ACC112 (cell line): Measurements from ENCODE around the gene SLC39A13.
"Not testable (repeated sequence)": the region's sequence is repeated elsewhere in the genome, so short reads cannot be mapped to it uniquely, and the experiment has no call there.

Experiments
- H2AFZ ChIP-seq: fragments of 200-600 bp; sonication (generic); one replicate; pipeline ENCODE4 v1.6.0; 2017; ENCODE audit warnings: antibody characterized with exemption, low read length; ENCODE audit not compliant: unreplicated experiment
- H3K27ac ChIP-seq: fragments of 200-600 bp; sonication (generic); 2 replicates; pipeline ENCODE4 v1.5.1; 2014; ENCODE audit warnings: low read depth, mild to moderate bottlenecking, antibody characterized with exemption, low read length, moderate library complexity
- H3K27me3 ChIP-seq: fragments of 200-600 bp; sonication (generic); 2 replicates; pipeline ENCODE4 v1.6.1; 2014; ENCODE audit warnings: mild to moderate bottlenecking, antibody characterized with exemption, low read length, moderate library complexity, mixed read lengths; ENCODE audit not compliant: insufficient read depth
- H3K36me3 ChIP-seq: fragments of 200-600 bp; sonication (generic); 2 replicates; pipeline ENCODE4 v1.6.1; 2016; ENCODE audit warnings: mild to moderate bottlenecking, antibody characterized with exemption, low read length, moderate library complexity, mixed read lengths; ENCODE audit not compliant: insufficient read depth
- H3K4me1 ChIP-seq: fragments of 200-600 bp; sonication (generic); one replicate; pipeline ENCODE4 v1.6.1; 2016; ENCODE audit warnings: low read length, mixed read lengths; ENCODE audit not compliant: insufficient read depth, unreplicated experiment, control insufficient read depth
- H3K4me3 ChIP-seq: fragments of 200-600 bp; sonication (generic); 2 replicates; pipeline ENCODE4 v1.5.1; 2014; ENCODE audit warnings: mild to moderate bottlenecking, low read depth, low read length
- H3K79me2 ChIP-seq: fragments of 200-600 bp; sonication (generic); one replicate; pipeline ENCODE4 v1.6.0; 2016; ENCODE audit warnings: low read length; ENCODE audit not compliant: control insufficient read depth, unreplicated experiment, insufficient read depth

Gene SLC39A13

DNA sequence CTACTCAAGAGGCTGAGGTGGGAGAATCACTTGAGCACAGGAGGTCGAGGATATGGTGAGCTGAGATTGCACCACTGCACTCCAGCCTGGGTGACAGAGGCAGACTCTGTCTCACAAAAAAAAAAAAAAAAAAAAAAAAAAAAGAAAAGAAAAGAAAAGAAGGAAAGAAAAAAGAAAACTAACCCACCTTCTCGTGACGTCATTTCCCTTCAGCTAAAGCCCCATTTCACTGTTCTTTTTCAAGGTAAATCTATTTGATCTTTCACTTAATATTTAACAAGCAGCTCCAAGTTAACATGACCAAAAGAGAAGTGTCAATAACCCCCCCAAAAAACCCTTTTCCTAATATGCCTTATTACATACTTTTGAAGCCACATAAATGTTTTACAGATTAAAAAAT, 35.4 kb downstream of the SLC39A13 start:
- H3K4me1 ChIP-seq, result no peaks in the 10 kb centered on the region
- no peak overlapping the region for H3K4me3 ChIP-seq
- H3K27me3 ChIP-seq, result no peaks in the 10 kb centered on the region
- no peaks in the 10 kb centered on the region for H3K79me2 ChIP-seq
- H3K36me3 ChIP-seq, result no peaks in the 10 kb centered on the region
- no peak overlapping the region for H2AFZ ChIP-seq
- H3K27ac ChIP-seq, result no peak overlapping the region

DNA sequence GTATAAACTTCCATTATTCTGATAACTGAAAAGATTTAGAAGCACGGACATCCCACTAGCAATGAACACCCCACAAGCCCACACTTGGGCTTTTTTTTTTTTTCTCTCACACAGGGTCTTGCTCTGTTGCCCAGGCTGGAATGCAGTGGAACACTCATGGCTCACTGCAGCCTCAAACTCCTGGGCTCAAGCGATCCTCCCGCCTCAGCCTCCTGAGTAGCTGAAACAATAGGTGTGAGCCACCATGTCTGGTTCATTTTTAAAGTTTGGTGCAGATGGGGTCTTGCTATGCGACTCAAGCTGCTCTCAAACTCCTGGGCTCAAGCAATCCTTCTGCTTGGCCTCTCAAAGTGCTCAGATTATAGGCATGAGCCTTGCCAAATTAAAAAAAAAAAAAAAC, 37.5 kb downstream of the SLC39A13 start:
- Histone ChIP-seq H3K27me3 (no peaks in the 10 kb centered on the region), H3K36me3 (no peaks in the 10 kb centered on the region), H3K4me3 (no peak overlapping the region), H2AFZ (no peak overlapping the region), H3K27ac (no peak overlapping the region), H3K79me2 (no peaks in the 10 kb centered on the region), H3K4me1 (no peaks in the 10 kb centered on the region)

DNA sequence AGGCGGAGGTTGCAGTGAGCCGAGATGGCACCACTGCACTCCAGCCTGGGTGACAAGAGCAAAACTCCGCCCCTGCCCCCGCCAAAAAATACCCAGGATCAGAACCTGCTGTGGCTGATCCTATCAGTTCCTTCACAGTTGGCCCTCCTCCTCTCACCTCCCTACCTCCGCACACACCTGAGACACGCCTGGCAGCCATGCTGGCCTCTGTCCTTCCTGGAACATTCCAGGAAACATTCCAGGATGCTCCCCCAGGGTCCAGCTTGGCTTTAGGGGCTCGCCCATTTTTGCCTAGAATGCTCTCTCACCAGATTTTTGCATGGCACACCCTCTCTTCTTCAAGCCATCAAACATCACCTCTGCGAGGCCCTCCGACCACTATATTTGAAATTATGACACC, 38.4 kb downstream of the SLC39A13 start:
- Histone ChIP-seq H3K27me3 (no peaks in the 10 kb centered on the region), H3K27ac (no peak overlapping the region), H3K36me3 (no peaks in the 10 kb centered on the region), H3K4me3 (no peak overlapping the region), H2AFZ (no peak overlapping the region), H3K4me1 (no peaks in the 10 kb centered on the region), H3K79me2 (no peaks in the 10 kb centered on the region)

DNA sequence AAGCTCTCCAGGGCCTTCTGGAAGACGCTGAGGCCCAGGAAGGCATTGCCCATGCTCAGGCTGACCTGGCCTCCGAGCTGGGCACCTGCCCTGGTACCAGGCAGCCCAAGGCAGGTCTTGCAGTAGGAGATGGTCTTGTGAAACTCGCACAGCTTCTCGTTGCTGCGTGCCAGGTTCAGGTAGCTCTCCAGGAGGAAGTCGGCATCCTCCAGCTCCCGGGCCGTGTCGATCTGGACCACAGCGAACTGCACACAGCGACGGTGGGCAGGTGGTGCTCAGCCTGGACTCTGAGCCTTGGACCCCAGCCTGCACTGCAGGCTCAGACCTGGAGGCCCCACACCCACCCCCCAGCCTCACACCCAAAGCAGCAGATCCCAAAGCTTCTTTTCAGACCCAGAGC, 39.5 kb downstream of the SLC39A13 start:
- no peak overlapping the region for H3K4me3 ChIP-seq
- H3K79me2 ChIP-seq, result no peaks in the 10 kb centered on the region
- H3K4me1 ChIP-seq, result no peaks in the 10 kb centered on the region
- no peak overlapping the region for H2AFZ ChIP-seq
- no peak overlapping the region for H3K27ac ChIP-seq
- no peaks in the 10 kb centered on the region for H3K27me3 ChIP-seq
- H3K36me3 ChIP-seq, result no peaks in the 10 kb centered on the region

DNA sequence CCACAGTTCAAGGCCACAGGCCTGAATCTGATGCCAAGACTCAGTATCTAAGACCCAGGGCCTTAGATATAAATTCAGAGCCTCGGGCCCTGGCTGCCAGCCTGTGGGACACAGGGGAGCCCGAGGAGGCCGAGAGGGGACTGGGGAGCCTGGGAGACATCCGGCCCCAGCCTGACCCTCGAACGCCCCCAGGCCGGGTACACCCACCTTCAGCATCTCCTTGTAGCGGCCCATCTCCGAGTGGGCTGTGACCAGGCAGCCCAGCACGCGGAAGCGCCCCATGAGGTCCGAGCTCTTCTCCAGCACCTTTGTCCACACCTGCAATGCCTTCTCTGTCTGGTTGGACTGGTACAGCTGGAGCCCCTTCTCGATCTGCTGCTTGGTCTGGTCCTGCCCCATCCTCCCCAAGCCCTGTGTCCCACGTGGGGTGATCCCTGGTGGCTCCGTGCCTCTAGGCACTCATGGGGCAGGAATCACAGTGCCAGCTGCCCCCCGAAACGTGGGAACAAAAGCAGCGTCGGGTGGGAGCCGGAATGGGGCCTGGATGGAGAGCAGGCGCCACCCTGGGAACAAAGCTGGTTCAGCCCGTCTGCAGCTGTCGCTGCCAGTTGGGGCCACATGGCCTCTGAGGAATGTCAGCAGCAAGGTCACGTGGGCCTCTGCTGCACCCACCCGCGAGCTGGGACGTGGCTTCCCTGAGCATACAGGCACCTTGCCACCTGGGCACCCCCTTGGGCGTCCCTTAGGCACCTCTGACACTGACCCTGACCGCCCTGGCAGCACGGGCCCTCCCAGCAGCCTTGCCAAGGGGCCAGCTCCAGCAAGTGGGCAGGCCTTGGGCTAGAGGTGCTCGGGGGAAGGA, 40.4 kb downstream of the SLC39A13 start, which contains the start of gene RAPSN:
Gene RAPSN, minus strand, starts transcription at position 571 of the 862 bp plus-strand sequence. Its CDS starts 172 bp downstream, at position 399.
- H2AFZ ChIP-seq, result no peak within 1 kb of the TSS
- no peaks in the 10 kb centered on the region for H3K36me3 ChIP-seq
- no peaks in the 10 kb centered on the region for H3K4me1 ChIP-seq
- no peaks in the 10 kb centered on the region for H3K79me2 ChIP-seq
- H3K4me3 ChIP-seq, result no peak within 1 kb of the TSS
- H3K27me3 ChIP-seq, result no peaks in the 10 kb centered on the region
- no peak within 1 kb of the TSS for H3K27ac ChIP-seq

DNA sequence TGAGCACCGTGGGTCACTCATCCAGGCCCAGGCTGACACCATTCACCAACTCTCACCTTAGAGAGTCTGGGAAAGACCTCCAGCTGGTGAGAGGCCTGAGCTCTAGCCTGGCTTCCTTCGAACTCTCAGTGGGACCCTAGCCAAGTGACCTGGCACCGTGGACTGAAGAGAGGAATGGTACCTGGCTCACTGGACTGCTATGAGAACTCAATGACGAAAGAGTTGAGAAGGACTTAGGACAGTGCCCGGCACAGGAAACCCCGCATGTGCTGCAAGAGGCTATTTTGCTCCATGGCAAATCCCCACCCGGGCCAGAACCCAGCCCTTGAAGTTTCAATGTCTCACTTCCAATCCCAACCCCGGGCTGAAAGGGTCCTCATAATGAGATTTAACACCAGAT, 41.2 kb downstream of the SLC39A13 start:
- Histone ChIP-seq H3K4me3 (no peak overlapping the region), H3K27me3 (no peaks in the 10 kb centered on the region), H3K79me2 (no peaks in the 10 kb centered on the region), H3K4me1 (no peaks in the 10 kb centered on the region), H3K36me3 (no peaks in the 10 kb centered on the region), H3K27ac (no peak overlapping the region), H2AFZ (no peak overlapping the region)

DNA sequence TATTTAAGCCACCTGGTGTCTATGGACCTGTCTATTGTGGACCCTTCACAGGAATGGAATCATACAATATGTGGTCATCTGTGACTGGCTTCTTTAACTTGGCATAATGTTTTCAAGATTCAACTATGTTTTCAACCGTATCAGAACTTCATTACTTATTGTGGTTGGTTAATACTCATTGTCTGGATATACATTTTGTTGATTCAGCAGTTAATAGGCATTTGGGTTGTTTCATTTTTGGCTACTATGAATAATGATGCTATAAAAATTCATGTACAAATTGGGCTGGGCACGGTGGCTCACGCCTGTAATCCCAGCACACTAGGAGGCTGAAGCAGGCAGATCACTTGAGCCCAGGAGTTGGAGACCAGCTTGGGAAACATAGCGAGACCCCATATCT, 43.0 kb downstream of the SLC39A13 start:
- no peaks in the 10 kb centered on the region for H3K79me2 ChIP-seq
- H3K4me3 ChIP-seq, result no peak overlapping the region
- no peaks in the 10 kb centered on the region for H3K4me1 ChIP-seq
- no peak overlapping the region for H2AFZ ChIP-seq
- H3K36me3 ChIP-seq, result no peaks in the 10 kb centered on the region
- no peak overlapping the region for H3K27ac ChIP-seq
- H3K27me3 ChIP-seq, result no peaks in the 10 kb centered on the region

DNA sequence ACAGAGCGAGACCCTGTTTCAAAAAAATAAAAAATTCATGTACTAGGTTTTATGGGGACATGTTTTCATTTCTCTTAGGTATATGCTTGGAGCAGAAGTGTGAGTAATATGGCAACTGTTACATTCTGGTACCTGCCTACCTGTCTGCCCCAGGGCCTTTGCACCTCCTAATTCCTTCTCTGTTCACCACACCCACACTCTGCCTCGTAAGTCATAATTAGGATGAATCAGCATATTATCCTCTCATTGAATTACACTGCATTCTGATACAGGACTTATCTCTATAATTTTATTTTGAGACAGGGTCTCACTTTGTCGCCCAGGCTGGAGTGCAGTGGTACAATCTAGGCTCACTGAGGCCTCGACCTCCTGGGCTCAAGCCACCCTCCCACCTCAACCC, 43.6 kb downstream of the SLC39A13 start:
- no peak overlapping the region for H2AFZ ChIP-seq
- no peaks in the 10 kb centered on the region for H3K36me3 ChIP-seq
- no peak overlapping the region for H3K27ac ChIP-seq
- H3K4me1 ChIP-seq, result no peaks in the 10 kb centered on the region
- H3K4me3 ChIP-seq, result no peak overlapping the region
- no peaks in the 10 kb centered on the region for H3K27me3 ChIP-seq
- no peaks in the 10 kb centered on the region for H3K79me2 ChIP-seq

DNA sequence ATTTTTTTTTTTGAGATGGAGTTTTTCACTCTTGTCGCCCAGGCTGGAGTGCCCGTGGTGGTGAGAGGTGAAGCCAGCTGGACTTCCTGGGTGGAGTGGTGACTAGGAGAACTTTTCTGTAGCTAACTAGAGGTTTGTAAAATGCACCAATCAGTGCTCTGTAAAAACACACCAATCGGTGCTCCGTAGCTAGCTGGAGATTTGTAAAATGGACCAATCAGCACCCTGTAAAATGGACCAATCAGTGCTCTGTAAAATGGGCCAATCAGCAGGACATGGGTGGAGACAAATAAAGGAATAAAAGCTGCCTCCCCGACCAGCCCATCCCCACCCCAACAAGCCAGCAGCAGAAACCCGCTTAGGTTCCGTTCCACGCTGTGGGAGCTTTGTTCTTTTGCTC, 45.0 kb downstream of the SLC39A13 start:
- Histone ChIP-seq H3K27me3 (no peaks in the 10 kb centered on the region), H3K4me1 (no peaks in the 10 kb centered on the region), H3K4me3 (no peak overlapping the region)

DNA sequence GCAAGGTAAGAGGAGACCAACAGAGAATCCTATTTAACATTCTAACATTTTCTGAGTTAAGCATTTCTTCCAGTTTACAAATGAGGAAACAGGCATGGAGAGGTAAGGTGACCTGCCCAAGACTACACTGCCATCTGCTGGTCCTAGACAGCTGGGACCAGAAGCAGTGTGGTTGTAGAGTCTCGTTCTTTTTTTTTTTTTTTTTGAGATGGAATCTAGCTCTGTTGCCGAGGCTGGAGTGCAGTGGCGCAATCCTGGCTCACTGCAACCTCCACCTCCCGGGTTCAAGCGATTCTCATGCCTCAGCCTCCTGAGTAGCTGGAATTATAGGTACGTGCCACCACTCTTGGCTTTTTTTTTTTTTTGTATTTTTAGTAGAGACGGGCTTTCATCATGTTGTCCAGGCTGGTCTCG, 45.9 kb downstream of the SLC39A13 start:
- not testable (repeated sequence) for H3K36me3 ChIP-seq, H2AFZ ChIP-seq, H3K4me1 ChIP-seq, H3K27me3 ChIP-seq, H3K4me3 ChIP-seq, H3K27ac ChIP-seq, H3K79me2 ChIP-seq

More for the DNA sequence above, 45.0 kb downstream of the SLC39A13 start:
- Histone ChIP-seq H3K36me3 (no peaks in the 10 kb centered on the region), H3K79me2 (no peaks in the 10 kb centered on the region), H2AFZ (no peak overlapping the region), H3K27ac (no peak overlapping the region)

DNA sequence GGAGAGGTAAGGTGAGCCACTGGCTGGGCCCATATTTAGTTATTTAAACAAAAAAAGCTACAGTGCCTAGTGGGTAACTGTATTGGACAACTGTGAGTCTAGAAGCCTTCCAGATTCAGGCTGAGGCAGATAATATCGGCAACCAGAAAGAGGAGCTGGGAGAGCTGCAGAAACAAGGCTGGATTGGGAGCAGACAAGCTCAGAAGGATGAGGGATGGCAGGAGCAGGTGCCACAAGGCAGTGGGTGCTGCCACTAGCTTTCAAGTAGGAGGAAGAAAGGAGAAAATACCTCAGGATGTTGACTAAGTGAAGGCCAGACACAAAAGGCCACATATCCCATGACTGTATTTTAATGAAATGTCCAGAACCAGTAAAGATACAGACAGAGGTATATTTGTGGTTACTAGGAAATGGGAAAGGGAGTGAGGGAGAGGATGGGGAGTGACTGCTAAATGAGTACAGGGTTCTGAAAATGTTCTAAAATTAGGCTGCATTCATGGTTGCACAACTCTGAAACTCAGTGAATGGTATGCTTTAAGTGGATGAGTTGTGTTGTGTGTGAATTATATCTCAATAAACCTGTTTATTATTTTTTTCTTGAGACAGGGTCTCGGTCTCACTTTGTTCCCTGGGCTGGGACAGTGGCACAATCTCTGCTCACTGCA, 52.3 kb downstream of the SLC39A13 start:
- no peaks in the 10 kb centered on the region for H3K36me3 ChIP-seq
- peaks cover 18% of the 10 kb centered on the region for H3K79me2 ChIP-seq
- no peak overlapping the region for H3K4me3 ChIP-seq
- H3K4me1 ChIP-seq, result peaks cover 15% of the 10 kb centered on the region
- H3K27me3 ChIP-seq, result no peaks in the 10 kb centered on the region
- no peak overlapping the region for H2AFZ ChIP-seq
- H3K27ac ChIP-seq, result no peak overlapping the region
